GM19023 (cell line): Measurements from ENCODE around the gene GPR180.

Source experiments
- ATAC-seq: cut with Tn5 transposase; IDR thresholded peaks from one replicate; pipeline ENCODE4 v1.9.1; 2021; ENCODE audit warnings: mild to moderate bottlenecking, moderate library complexity; ENCODE audit not compliant: unreplicated experiment

GPR180 gene

DNA sequence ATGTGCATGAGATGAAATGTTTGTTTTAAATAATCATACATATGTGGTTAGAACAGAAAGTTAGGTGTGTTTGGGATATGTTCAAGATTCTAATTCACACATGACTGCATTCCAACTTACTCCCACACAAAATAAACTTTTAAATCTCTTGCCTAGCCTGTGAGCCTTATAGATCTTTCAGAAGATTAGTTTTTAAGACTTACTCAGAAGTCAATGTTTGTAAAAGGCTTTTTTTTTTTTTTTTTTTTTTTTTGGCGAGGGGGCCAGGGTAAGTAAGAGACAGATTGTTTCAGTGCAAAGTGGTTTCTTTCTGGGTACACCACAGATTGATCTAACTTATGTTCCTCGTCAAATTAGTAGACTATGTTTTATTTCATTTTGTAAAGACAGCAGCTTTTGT, 39.1 kb downstream of the GPR180 start:
- ATAC-seq: no peak

DNA sequence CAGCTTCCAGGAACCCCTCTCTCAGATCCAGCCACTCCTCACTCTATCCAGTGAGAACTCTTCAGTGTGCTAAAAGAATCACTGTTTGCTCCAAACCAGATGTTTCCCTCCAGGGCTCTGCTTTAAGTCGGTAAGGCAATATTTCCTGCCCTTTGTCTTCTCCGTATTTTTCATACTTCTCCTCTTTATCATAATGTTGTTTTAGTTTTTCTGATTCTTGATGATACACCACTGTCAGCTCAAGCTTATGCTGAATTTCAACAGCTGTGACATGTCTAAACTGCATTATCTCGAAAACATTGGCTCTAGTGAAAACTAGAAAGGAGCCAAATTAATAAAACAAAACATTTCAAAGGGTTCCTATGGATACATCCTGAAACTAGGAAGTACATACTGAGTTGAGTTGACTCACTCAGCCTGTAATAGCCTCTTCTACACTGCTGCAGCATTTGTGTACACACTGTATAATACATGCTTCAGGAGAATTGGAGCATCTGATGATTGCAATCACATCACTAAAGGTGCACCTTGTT, 39.8 kb downstream of the GPR180 start:
- no peak for ATAC-seq

DNA sequence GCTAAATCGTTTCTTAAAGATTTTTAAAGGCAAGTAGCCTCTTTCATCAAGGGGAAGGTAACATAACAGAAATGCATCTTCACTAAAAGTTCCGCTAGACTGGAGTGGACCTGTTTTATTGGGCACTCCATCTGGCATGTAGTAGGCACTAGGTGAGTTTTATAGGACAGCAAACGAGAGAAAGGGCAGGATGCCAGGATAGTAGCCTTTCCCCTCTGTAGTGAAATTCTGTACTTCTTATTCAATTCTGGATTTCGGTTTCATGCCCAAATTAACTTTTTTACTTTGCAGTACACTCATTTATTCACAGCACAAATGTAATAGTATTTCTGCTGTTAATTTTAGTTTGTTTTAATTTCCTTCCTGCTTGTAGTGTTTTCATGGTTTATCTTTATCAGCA, 45.2 kb downstream of the GPR180 start:
- peak; percentile 36 for ATAC-seq

DNA sequence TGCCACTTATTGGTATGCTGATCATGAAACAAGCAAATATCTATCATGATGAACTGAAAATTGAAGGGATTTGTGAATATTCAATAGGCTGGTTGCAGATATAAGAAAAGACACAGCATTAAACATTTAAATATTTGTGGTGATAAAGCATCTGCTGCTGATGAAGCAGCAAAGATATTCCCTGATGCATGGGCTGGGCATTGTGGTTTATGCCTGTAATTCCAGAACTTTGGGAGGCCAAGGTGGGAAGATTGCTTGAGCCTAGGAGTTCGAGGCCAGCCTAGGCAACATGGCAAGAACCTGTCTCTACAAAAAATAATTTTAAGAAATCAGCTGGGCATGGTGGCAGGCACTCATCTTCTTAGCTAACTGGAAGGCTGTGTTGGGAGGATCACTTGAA, 54.5 kb downstream of the GPR180 start:
- no peak for ATAC-seq

DNA sequence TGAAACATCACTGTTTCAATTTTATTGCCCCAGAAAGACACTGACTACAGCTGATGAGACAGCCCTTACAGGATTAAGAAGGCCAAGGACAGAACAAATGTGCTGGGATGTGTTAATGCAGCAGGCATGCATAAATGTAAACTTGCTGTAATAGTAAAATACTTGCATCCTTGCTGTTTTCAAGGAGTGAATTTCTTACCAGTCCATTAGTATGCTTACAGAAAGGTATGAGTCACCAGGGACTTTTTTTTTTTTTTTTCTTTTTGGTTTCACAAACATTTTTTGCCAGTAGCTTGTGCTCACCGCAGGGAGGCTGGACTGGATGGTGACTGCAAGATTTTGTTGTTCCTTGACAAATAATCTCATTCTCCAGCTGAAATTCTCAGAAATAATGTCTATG, 55.1 kb downstream of the GPR180 start:
- ATAC-seq: peak; percentile 91

DNA sequence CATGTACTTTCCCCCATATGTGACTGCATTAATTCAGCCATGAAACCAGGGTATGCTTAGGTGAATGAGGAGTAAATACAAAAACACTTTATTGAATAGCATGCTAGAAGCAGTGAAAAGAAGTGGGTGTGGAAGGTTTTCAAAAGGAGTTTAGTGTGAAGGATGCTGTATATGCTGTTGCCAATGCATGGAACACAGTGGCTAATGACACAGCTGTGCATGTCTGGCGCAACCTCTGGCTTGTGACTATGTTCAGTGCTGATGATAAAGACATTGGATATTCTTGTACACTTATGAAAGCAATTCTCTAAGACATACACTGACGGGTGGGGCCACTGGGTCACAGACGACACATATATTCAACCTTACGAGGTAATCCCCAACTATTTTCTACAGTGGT, 55.5 kb downstream of the GPR180 start:
- peak; percentile 36 for ATAC-seq

DNA sequence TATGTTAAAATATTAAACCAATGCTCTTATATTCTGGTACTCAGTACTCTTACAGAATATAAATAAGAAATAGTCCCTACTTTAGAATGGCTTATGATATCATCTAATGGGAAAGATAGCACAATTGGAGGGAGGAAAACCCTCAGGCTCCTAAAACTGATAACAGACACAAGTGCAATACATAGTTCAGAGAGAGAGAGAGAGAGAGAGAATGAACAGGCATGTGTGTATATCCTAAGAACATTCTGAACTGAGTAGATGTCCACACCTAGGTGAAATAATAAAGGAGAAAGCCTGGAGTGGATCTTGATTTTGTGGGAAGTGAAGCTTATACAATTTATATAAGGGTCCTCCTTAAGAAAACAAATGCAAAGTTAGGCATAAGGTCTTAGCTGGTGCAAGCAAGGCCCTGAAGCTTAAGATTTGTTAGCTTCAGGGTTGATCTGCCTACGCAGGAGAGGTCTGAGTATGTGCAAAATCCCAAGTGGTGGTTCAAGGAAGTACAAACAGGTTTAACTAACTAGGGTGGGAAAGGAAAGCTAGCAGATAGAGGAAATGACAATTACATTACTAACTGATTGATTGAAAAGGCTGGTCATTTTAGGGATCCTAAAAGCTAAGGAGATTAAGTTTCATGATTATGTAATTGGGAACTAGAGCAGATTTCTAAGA, 57.4 kb downstream of the GPR180 start:
- no peak for ATAC-seq

DNA sequence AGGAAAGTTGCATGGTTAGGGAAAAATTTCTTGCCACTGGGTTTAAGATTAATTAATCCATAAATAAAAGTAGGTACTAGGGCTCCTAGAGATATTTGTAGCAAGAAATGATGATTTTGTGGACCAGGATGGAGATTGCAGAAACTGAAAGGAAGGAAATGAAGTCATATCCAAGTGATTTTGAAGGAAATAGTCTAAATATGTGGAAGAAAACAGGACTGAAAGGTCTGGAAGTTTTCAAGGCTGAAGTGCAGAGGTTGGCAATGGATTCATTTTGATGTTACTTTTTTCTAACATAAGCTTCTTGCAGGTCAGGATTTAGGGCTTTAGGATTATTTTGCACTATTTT, 57.9 kb downstream of the GPR180 start:
- no peak for ATAC-seq

DNA sequence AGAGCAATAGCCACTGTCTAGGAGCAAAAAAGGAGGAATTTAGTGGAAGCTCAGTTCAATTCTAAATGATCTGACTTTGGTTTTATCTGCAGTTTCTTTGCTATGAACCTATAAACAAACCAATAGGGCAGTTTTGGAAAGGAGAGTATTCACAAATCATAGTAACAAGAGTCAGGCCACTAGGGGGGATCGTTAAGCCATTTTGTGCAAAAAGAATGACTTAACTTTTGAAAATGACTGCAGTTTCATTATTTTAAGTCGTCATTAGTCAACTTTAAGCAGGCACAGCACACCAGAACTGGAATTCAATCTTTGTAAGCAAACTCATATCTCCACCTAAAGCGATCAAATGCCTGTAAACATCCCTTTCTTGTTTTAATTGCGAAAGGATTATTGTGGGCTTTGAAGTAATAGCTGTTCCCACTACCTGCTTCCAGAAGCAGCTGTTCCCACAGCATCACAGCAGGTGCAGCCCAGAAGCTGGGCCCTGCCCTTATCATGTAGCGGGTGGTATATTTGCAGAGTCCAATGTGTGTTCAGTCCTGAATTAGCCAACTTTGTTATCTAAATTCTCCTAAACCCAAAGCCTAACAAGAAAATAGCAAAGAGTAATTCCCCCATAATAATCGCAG, 59.2 kb downstream of the GPR180 start:
- ATAC-seq: no peak

DNA sequence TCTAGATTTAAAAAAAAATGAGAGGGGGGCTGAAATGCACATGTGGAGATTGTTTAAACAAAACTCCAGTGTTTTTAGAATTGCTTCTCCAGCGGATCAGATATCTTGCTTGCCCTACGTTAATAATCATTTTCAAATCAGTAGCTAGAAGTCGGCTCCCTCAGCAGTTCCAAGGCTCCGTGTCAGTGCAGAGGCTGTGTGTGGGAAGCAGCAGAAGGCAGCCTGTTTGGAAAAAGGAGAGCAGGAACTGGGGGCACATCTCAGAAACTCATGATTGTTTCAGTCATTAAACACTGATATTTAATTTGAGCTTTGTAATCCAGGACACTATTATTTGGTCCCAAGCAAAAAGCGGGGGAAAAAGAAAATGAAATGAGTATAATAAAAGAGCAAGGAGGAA, 59.7 kb downstream of the GPR180 start:
- no peak for ATAC-seq

DNA sequence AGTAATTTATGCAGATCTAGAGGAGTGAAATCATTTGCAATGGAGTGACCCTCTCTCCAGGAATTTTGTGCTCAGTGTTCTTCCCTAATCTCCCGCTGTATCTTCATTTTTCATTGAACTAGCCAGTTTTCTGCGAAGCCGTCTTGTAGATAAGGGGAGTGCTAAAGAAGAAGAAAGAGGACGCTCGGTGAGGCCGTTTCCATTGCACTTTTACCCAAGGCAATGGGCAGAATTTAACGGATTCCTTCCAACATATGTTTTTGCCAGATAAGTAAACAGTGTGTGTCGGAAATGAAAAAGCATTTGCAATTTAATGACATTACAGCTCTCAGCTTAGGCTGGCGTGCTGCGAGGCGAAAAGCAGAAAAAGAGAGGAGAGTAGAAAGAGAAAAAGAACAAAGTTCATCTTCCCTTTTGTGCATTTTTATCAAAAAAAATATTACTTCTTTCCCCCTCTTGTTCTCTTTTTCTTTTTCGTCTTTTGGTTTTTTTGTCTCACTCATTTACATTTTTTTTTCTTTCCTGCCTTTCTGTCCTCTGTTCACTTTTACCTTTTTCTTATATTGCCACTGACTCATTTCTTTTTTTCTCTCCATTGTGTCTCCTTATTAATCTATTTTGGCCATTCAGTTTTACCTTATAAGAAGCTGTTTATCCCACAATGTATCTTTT, 60.8 kb downstream of the GPR180 start:
- no peak for ATAC-seq

DNA sequence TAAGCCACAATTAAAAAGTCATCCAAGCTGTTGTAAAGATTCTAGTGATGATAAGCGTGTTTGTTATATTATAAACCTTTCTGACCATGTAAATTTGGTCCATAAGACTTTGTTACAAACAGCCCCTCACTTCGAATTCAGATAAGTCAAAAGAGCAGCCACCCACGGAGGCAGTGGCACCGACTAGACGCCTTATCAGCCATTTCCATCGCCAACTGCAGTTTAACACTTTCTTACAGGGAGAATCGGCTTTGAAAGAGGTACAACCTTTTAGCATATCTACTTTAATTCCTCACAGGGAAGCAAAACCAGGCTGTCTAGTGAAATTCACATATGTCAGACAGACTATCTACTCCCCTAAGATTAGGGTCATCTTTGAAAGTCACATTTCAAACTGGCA, 63.2 kb downstream of the GPR180 start:
- ATAC-seq: no peak

DNA sequence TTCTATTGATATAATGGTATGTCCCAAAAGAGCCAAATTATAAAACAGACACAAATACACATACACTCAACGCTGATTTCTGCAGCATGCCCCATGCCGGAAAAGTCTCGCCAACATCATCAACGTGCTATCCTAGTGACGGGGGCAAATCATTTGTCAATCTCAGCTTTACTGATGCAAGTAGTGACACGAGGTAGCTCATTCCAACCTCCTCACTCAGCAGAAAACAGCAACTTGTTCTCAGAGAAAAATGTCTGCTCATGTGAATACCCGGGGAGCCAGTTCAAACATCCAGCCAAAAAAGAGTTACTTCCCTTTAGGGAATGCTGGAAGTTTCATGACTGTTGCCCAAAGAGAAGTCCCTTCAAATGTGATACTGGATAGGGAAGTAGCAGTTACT, 64.4 kb downstream of the GPR180 start:
- no peak for ATAC-seq

DNA sequence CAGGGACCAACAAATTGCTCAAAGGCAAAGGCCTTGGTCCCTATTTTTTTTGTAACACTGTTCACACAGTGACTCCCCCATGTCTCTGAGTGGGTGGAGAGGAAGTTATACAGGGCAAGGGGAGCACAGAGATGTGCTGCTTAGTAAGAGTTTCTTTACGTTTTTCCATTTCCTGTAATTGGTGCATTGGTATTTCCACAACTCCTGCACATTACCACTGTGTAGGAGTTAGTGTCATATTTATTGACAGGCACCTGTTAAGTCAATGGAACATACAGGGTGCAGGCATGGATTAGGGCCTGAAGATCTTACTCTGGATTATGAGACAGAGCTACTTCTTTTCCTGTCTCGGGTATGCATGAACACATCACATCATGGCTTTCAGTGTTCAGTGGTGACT, 65.5 kb downstream of the GPR180 start:
- no peak for ATAC-seq

DNA sequence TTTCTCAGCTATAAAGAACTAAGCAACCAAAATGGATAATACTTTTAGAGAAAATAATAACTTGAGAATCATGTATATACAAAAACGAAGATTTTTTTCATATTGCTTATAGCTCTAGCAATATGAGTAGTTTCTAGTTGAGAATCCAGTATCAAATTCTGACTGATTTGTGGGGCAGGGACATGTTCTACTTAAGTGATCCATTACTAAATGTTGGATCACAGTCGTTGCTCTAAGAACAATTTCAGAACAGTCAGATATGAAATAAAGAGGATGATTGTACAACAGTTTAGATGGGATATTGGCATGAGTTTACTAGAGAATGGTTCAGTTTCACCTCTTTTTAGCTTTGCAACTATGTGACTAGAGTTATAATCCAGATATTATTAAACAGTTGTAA, 70.7 kb downstream of the GPR180 start:
- ATAC-seq: no peak

DNA sequence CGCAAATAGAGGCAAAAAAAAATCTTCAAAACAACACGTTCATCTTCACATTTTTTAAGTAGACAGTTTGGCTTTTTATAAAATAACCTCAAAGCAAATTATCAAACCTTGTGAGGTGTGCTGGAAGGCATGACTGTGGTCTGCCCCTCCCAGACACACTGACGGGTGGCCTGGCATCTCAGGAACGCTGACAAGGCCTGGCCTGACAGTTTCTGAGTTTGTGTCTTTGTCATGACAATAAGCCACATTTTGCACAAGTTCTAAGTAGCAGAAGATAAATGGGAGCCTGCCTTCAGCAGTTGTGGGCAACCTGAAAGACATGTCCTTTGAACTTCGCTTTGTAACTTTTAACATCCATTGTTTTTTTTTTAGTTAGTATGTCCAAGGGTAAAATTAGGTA, 72.2 kb downstream of the GPR180 start:
- no peak for ATAC-seq

DNA sequence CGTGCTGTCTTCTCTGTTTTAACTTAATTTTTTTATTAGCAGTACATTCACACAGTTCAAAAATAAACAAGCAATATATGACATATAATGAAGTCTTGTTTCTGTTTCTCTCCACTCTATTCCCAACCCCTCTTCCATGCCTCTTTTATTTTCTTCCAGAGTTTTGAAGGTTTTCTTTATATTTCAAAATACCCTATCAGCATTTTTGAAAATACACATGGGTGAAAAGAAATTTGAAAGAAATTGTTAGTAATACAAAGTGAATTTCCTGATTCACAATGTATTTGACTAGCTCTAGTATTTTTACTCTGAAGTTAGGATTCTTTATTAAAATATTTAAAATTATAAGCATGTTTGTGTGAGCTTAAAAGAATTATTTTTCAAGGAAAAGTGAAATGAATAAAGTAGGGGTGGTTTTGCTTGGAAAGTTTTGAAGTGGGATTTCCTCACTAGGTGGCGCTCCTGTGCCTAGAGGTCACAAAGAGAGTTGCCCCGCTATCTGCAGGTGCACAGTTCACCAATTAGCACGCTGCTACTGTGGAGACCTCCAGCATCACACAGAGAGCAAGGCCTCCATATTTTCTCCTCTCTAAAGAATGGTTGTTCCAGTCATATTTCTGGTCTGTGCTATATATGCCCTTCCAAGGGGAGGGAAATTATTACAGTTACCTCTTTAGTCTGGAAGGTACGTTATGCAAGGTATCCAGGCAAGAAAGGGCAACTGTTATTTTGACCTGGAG, 73.1 kb downstream of the GPR180 start:
- peak; percentile 73 for ATAC-seq

DNA sequence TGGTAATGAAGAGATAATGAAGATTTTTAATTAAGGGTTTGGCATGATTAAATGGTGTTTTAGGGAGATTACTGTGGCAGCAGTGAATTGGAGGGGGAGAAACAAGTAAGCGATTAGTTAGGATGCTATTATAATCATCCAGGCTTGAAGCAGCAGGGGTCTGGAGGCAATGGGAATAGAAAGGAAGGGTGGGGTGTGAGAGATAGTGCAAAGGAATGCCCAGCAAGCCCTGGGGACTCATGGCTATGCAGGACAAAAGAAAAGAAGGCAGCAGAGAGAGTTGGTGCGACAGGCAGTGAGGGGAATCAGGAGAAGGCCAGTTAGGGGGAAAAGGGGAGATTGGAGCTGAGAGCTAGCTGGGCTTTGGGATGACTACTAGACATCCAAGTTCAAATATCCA, 76.1 kb downstream of the GPR180 start:
- ATAC-seq: no peak

DNA sequence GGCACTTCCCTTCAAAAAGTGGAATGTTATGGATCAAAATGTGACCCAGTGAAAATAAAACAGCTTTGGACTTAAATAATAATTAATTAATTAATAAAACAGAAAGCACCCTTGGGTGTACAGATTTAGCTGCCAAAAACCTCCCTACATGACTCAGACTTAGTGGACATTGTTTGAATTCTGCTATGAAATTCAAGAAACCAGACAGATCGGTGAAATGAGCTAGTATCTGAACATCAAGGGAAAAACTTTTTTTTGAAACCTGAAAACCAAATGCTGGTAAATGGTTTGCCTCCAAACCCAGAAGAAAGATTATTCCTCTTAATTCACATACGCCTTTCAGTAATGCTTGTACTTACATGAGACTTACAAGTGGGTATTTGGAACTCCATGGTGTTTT, 77.2 kb downstream of the GPR180 start:
- no peak for ATAC-seq

DNA sequence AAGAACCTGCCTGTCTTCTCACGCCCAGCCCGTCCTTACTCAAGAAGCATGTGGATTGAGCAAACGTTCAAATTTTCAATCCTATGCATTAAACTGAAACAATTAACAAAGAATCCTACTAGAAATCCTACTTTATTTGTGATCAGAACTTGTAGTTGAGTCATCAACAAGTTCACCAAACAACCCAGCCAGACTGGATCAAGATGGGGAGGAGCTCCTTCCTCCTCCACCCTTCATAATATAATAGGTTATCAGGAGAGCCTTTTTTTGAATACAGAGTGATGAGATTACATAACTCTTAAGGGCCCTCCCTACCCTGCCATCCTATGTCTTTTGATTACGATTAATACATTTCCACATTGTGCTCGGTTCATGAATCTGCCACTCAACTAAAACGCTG, 78.0 kb downstream of the GPR180 start:
- ATAC-seq: no peak

DNA sequence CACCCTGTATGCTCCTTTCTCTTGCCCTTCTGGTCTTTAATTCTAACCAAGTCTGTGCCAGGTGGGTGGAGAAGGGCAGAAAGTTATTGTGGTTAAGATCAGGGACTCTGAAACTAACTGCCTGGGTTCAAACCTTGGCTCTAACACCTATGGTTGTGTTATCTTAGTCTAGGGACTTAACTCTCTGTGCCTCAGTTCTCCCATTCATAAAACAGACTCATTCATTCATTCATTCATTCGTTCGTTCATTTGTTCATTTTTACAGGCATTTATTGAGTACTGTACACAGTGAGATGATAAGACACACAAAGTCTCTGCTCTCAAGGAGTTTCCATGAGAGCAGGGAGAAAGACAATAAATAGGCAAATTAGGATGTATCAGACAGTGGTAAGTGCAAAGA, 80.6 kb downstream of the GPR180 start:
- ATAC-seq: no peak

DNA sequence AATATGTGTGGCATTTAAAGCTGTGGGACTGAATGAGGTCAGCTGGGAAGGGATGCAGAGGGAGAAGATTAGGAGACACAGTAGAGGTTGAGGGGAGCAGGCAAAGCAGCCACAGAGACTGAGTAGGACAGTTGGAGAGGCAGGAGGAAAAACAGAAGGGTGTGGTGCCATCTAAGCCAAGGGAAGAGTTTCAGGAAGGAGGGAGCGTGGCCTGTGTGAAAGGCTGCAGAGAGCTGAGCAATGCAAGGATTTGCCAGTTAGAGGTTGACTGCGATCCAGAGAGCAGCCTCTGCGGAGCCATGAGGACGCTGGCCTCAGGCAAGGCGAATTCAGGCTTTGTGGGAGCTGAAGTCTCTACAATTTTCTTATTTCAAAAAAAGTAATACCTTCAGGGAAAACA, 81.8 kb downstream of the GPR180 start:
- no peak for ATAC-seq
